CD14-positive monocyte (primary cell): ENCODE results near the gene ZNF668. TPM values are rescaled to one million over a fixed set of nuclear protein-coding genes. Genes with fewer than 3 reads are reported as not detected.
A peak's percentile ranks its signal among the peaks of the same experiment; 100 is the strongest.

ENCODE experiments used
- DNase-seq, 3 donors: peaks; one replicate each; pipeline ENCODE4 v3.0.0-alpha.2; 2011 to 2022
- H2AFZ ChIP-seq: 2 replicates; pipeline ENCODE4 v1.6.0; 2012; ENCODE audit warnings: mild to moderate bottlenecking, low read depth, low read length, inconsistent platforms; ENCODE audit not compliant: insufficient read depth, poor library complexity, severe bottlenecking
- H3K27ac ChIP-seq, 2 donors: 1 replicate in 1 of 2; 2 replicates in 1 of 2; pipeline ENCODE4 v1.5.1; 2012 to 2013; ENCODE audit warnings: low read length in 2 of 2, control low read depth in 1 of 2, inconsistent platforms in 1 of 2, low read depth in 1 of 2, mild to moderate bottlenecking in 1 of 2
- H3K27me3 ChIP-seq, 2 donors: one replicate each; pipeline versions ENCODE4 v1.6.0 to v1.6.1; 2011 to 2013; ENCODE audit warnings: low read length in 2 of 2; ENCODE audit not compliant: control insufficient read depth in 2 of 2, insufficient read depth in 2 of 2
- H3K36me3 ChIP-seq, 2 donors: replicated peaks in 1 of 2; 1 replicate in 1 of 2; 2 replicates in 1 of 2; pipeline versions ENCODE4 v1.5.1 to v1.6.1; 2012 to 2013; ENCODE audit warnings: low read length in 2 of 2, control low read depth in 1 of 2, inconsistent platforms in 1 of 2, mild to moderate bottlenecking in 1 of 2; ENCODE audit not compliant: insufficient read depth in 2 of 2, control insufficient read depth in 1 of 2
- H3K4me1 ChIP-seq, 2 donors: 1 replicate in 1 of 2; 2 replicates in 1 of 2; pipeline versions ENCODE4 v1.5.1 to v1.6.1; 2012 to 2013; ENCODE audit warnings: low read length in 2 of 2, control low read depth in 1 of 2, inconsistent platforms in 1 of 2, mild to moderate bottlenecking in 1 of 2, moderate library complexity in 1 of 2; ENCODE audit not compliant: insufficient read depth in 2 of 2, control insufficient read depth in 1 of 2
- H3K4me2 ChIP-seq: replicated peaks from 2 replicates; pipeline ENCODE3; 2012; ENCODE audit warnings: low read length, moderate library complexity, mild to moderate bottlenecking; ENCODE audit not compliant: poor library complexity, severe bottlenecking; ENCODE audit errors: extremely low read depth
- H3K4me3 ChIP-seq, 3 experiments: fragments of 200-600 bp in 1 of 3; sonication (generic) in 1 of 3; replicated peaks in 1 of 3; 1 replicate in 2 of 3; 2 replicates in 1 of 3; pipeline ENCODE4 v1.5.1; 2011 to 2013; ENCODE audit warnings: low read length in 3 of 3, mild to moderate bottlenecking in 3 of 3, control low read depth in 2 of 3, low read depth in 2 of 3, inconsistent platforms in 1 of 3, moderate library complexity in 1 of 3
- H3K79me2 ChIP-seq: 2 replicates; pipeline ENCODE4 v1.6.0; 2012; ENCODE audit warnings: mild to moderate bottlenecking, control low read depth, inconsistent platforms, low read length, moderate library complexity; ENCODE audit not compliant: insufficient read depth
- H3K9ac ChIP-seq: 2 replicates; pipeline ENCODE4 v1.6.0; 2017; ENCODE audit warnings: low read length, mild to moderate bottlenecking; ENCODE audit not compliant: insufficient read depth, poor library complexity, severe bottlenecking
- H3K9me3 ChIP-seq, 2 donors: replicated peaks in 1 of 2; 1 replicate in 1 of 2; 2 replicates in 1 of 2; pipeline versions ENCODE4 v1.5.1 to v1.6.1; 2012 to 2013; ENCODE audit warnings: low read length in 2 of 2, control low read depth in 1 of 2; ENCODE audit not compliant: control insufficient read depth in 1 of 2, insufficient read depth in 1 of 2
- H4K20me1 ChIP-seq: 2 replicates; pipeline ENCODE4 v1.6.0; 2012; ENCODE audit warnings: mild to moderate bottlenecking, low read length, control low read depth, moderate library complexity; ENCODE audit not compliant: insufficient read depth
- H3K27ac Mint-ChIP-seq, 7 donors: one replicate each; pipeline ENCODE4 v1.8.0; 2020; ENCODE audit warnings: mild to moderate bottlenecking in 7 of 7, mixed read lengths in 7 of 7, moderate library complexity in 6 of 7, inconsistent platforms in 2 of 7
- H3K27me3 Mint-ChIP-seq, 3 donors: one replicate each; pipeline ENCODE4 v1.8.0; 2021 to 2022; ENCODE audit warnings: low read depth in 3 of 3, mild to moderate bottlenecking in 3 of 3, mixed read lengths in 3 of 3, moderate library complexity in 3 of 3, inconsistent platforms in 1 of 3
- H3K36me3 Mint-ChIP-seq, 2 donors: one replicate each; pipeline ENCODE4 v1.8.0; 2020; ENCODE audit warnings: mixed read lengths in 2 of 2, inconsistent platforms in 1 of 2, mild to moderate bottlenecking in 1 of 2
- H3K4me1 Mint-ChIP-seq: one replicate; pipeline ENCODE4 v1.8.0; 2020; ENCODE audit warnings: mild to moderate bottlenecking, mixed read lengths
- H3K4me3 Mint-ChIP-seq, 2 donors: one replicate each; pipeline ENCODE4 v1.8.0; 2020; ENCODE audit warnings: mild to moderate bottlenecking in 2 of 2, mixed read lengths in 2 of 2, moderate library complexity in 1 of 2
- H3K9me3 Mint-ChIP-seq, 7 donors: one replicate each; pipeline ENCODE4 v1.8.0; 2020 to 2022; ENCODE audit warnings: mixed read lengths in 7 of 7, mild to moderate bottlenecking in 6 of 7, moderate library complexity in 6 of 7, inconsistent platforms in 2 of 7
- WGBS: methylation state at CpG from one replicate; pipeline ENCODE4 v1.1.5; 2013; ENCODE audit warnings: missing lambda C conversion rate; ENCODE audit not compliant: insufficient coverage; 5-methylcytosine and 5-hydroxymethylcytosine counted together
- intact Hi-C, 2 donors: fragments of 100-400 bp; cut with micrococcal nuclease; formaldehyde crosslinking; loops; one replicate each; pipeline versions ENCODE4 v1.15.0 to v1.15.1; 2023
- polyA plus RNA-seq, 3 donors: library from polyadenylated mRNA; depleted of rRNA in 1 of 3; unstranded in 2 of 3; stranded (reverse) in 1 of 3; fragments of 300-500 nt in 2 of 3; fragments of >200 nt in 1 of 3; fragmentation: Illumina TruSeq in 2 of 3; gene quantifications; 1 replicate in 2 of 3; 2 replicates in 1 of 3; pipeline ENCODE4 v1.2.3, GENCODE V29; 2012 to 2021
- TF ChIP-seq, protein P1 (sequence below): fragments of 200-600 bp; IDR thresholded peaks from one replicate; pipeline ENCODE4 v1.8.0; 2022; ENCODE audit warnings: antibody characterized with exemption, mild to moderate bottlenecking

ZNF668 gene
- polyA plus RNA-seq, 3 donors, result 3.8 to 4.8 (median 4.5) TPM

- no peak overlapping the region for H3K4me3 Mint-ChIP-seq
- no peaks in the 10 kb centered on the region for H3K79me2 ChIP-seq
- H3K9me3 Mint-ChIP-seq, result peaks cover 0 to 4% (median 0%) of the 10 kb centered on the region in 7 donors
- H3K27me3 ChIP-seq, result no peaks in the 10 kb centered on the region
- H3K36me3 ChIP-seq, result peaks cover 5 to 15% of the 10 kb centered on the region in 2 donors
- no peaks in the 10 kb centered on the region for H4K20me1 ChIP-seq
- peaks cover 8 to 26% of the 10 kb centered on the region in 2 donors for H3K36me3 Mint-ChIP-seq
- H3K9me3 ChIP-seq, result no peaks in the 10 kb centered on the region
- peaks cover 1 to 2% (median 2%) of the 10 kb centered on the region in 3 donors for H3K27me3 Mint-ChIP-seq
- H3K4me3 ChIP-seq, result no peak overlapping the region
- intact Hi-C loops, result no loop called here
- DNase-seq, result no peak
- H3K27ac ChIP-seq, result no peak overlapping the region
- H3K4me2 ChIP-seq, result no peak overlapping the region
- TF ChIP-seq, protein P1, sequence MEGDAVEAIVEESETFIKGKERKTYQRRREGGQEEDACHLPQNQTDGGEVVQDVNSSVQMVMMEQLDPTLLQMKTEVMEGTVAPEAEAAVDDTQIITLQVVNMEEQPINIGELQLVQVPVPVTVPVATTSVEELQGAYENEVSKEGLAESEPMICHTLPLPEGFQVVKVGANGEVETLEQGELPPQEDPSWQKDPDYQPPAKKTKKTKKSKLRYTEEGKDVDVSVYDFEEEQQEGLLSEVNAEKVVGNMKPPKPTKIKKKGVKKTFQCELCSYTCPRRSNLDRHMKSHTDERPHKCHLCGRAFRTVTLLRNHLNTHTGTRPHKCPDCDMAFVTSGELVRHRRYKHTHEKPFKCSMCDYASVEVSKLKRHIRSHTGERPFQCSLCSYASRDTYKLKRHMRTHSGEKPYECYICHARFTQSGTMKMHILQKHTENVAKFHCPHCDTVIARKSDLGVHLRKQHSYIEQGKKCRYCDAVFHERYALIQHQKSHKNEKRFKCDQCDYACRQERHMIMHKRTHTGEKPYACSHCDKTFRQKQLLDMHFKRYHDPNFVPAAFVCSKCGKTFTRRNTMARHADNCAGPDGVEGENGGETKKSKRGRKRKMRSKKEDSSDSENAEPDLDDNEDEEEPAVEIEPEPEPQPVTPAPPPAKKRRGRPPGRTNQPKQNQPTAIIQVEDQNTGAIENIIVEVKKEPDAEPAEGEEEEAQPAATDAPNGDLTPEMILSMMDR, result no peak
- H2AFZ ChIP-seq, result no peak overlapping the region
- H3K4me1 ChIP-seq, result peaks cover 6 to 10% of the 10 kb centered on the region in 2 donors
- WGBS, result 92% methylated on average over 2 of the region's 4 CpGs
- peaks cover 13% of the 10 kb centered on the region for H3K4me1 Mint-ChIP-seq
- H3K27ac Mint-ChIP-seq, result no peak overlapping the region
- no peak overlapping the region for H3K9ac ChIP-seq
These were observed 18.4 kb downstream of the ZNF668 start for GRCh38 chr16:31055613-31056012.

DNA sequence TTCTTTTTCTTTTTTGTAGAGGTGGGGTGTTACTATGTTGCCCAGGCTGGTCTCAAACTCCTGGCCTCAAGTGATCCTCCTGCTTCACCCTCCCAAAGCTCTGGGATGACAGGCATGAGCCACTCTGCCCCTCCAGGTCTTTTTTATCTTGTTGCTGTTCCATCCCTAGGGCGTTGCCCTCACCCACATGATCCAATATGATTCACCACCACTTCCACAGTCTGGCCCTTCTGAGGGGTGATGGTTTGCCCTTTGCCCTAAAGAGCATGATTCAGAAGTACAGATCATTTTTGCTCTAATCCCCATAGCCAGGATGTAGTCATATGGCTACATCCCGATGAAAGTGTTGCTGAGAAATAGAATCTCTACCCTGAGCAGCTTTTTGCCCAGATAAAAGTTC, 21.9 kb downstream of the ZNF668 start:
- intact Hi-C loops, result loop anchor here in 1 of 2 donors (2.0 kb wide), 1 partner anchor 17 kb away; no protein-coding TSS in a partner anchor
- peak; percentile 72 to 88 (median 77) for DNase-seq
- Histone ChIP-seq H3K4me1 (peaks cover 12 to 17% of the 10 kb centered on the region in 2 donors), H3K27me3 (no peaks in the 10 kb centered on the region), H3K4me3 (no peak overlapping the region), H3K36me3 (no peaks in the 10 kb centered on the region), H3K9ac (no peak overlapping the region), H2AFZ (no peak overlapping the region), H3K4me2 (no peak overlapping the region), H4K20me1 (no peaks in the 10 kb centered on the region), H3K27ac (peak overlapping the region in 1 of 2 donors; percentile 17), H3K79me2 (no peaks in the 10 kb centered on the region), H3K9me3 (no peaks in the 10 kb centered on the region)
- H3K4me3 Mint-ChIP-seq, result no peak overlapping the region
- H3K9me3 Mint-ChIP-seq, result peaks cover 0 to 4% (median 0%) of the 10 kb centered on the region in 7 donors
- H3K36me3 Mint-ChIP-seq, result peaks cover 0 to 3% of the 10 kb centered on the region in 2 donors
- H3K27ac Mint-ChIP-seq, result peak overlapping the region in 5 of 7 donors; percentile 62 to 85 (median 71)
- TF ChIP-seq, protein P1, result no peak
- H3K4me1 Mint-ChIP-seq, result peaks cover 23% of the 10 kb centered on the region
- peaks cover 1 to 4% (median 2%) of the 10 kb centered on the region in 3 donors for H3K27me3 Mint-ChIP-seq
- no CpG with 5 or more reads among the region's 2 CpGs for WGBS
